Stimulated activated naive CD8-positive, alpha-beta T cell treated with anti-CD3 and anti-CD28 coated beads, Interleukin-15, Interleukin-2, amounts not matched to agents 100 ng/mL and 50 ng/mL, for 24 hours (primary cell): ENCODE results near the gene RPUSD2.

Source experiments
- H3K27ac Mint-ChIP-seq: one replicate; pipeline ENCODE4 v1.8.0; 2021; ENCODE audit warnings: mild to moderate bottlenecking, mixed read lengths
- H3K27me3 Mint-ChIP-seq: one replicate; pipeline ENCODE4 v1.8.0; 2021; ENCODE audit warnings: mixed read lengths
- H3K36me3 Mint-ChIP-seq: one replicate; pipeline ENCODE4 v1.8.0; 2021; ENCODE audit warnings: low read depth, mixed read lengths
- H3K4me1 Mint-ChIP-seq: one replicate; pipeline ENCODE4 v1.8.0; 2021; ENCODE audit warnings: low read depth, mixed read lengths
- H3K4me3 Mint-ChIP-seq: one replicate; pipeline ENCODE4 v1.8.0; 2021; ENCODE audit warnings: mild to moderate bottlenecking, mixed read lengths
- H3K9me3 Mint-ChIP-seq: one replicate; pipeline ENCODE4 v1.8.0; 2021; ENCODE audit warnings: mixed read lengths

The RPUSD2 gene, protein sequence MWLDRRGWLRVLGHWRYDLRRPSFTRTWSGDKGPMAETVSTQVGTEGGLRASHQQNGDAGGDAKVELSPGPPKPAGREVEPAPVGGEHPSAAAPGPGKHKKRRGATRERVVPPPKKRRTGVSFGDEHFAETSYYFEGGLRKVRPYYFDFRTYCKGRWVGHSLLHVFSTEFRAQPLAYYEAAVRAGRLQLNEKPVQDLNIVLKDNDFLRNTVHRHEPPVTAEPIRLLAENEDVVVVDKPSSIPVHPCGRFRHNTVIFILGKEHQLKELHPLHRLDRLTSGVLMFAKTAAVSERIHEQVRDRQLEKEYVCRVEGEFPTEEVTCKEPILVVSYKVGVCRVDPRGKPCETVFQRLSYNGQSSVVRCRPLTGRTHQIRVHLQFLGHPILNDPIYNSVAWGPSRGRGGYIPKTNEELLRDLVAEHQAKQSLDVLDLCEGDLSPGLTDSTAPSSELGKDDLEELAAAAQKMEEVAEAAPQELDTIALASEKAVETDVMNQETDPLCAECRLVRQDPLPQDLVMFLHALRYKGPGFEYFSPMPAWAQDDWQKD

DNA sequence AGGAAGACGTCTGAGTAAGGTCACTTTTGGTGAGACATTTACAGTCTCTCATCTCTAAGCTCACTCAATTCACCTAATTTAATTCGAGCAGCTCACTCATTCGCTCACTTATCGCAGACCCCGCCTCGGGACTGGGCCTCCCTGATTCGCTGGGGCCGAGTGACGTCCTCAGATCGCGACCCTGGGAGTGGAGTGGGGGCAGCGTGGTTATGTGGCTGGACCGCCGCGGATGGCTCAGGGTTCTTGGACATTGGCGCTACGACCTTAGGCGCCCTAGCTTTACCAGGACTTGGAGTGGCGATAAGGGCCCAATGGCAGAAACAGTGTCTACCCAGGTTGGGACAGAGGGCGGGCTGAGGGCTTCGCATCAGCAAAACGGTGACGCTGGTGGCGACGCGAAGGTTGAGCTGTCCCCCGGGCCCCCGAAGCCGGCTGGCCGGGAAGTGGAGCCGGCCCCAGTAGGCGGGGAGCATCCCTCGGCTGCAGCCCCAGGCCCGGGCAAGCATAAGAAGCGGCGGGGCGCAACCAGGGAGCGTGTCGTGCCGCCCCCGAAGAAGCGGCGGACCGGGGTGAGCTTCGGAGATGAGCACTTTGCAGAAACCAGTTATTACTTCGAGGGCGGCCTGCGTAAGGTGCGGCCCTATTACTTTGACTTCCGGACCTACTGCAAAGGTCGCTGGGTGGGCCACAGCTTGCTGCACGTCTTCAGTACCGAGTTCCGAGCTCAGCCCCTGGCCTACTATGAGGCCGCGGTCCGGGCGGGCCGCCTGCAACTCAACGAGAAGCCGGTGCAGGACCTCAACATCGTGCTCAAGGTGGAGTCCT is at the start of gene RPUSD2:
Gene RPUSD2, plus strand, starts transcription at position 171 of the 825 bp plus-strand sequence. Its CDS starts 39 bp downstream, at position 210.
- no peaks in the 10 kb centered on the region for H3K9me3 Mint-ChIP-seq
- H3K4me3 Mint-ChIP-seq, result peak within 1 kb of the TSS; percentile 98
- H3K27ac Mint-ChIP-seq, result peak within 1 kb of the TSS; percentile 95
- no peaks in the 10 kb centered on the region for H3K27me3 Mint-ChIP-seq
- peaks cover 59% of the 10 kb centered on the region for H3K4me1 Mint-ChIP-seq
- H3K36me3 Mint-ChIP-seq, result peaks cover 27% of the 10 kb centered on the region

DNA sequence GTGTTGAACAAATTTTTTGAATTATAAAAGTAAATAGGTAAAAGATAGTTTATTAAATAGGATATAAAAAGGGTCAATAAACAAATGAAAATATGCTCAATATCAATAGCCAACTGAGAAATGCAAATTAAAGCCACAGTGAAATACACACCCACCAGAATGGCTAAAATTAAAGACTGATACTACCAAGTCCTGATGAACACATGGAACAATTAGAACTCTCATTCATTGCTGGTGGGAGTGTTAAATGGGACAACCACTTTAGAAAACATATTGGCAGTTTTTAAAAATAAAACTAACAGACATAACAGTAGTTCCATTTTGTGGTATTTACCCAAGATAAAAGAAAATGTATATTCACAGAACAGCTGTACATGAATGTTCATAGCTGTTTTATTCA is 45.5 kb upstream of the RPUSD2 start:
- Mint-ChIP-seq H3K9me3 (no peaks in the 10 kb centered on the region), H3K27ac (no peak overlapping the region), H3K4me3 (no peak overlapping the region), H3K27me3 (no peaks in the 10 kb centered on the region), H3K36me3 (no peaks in the 10 kb centered on the region), H3K4me1 (peaks cover 3% of the 10 kb centered on the region)

DNA sequence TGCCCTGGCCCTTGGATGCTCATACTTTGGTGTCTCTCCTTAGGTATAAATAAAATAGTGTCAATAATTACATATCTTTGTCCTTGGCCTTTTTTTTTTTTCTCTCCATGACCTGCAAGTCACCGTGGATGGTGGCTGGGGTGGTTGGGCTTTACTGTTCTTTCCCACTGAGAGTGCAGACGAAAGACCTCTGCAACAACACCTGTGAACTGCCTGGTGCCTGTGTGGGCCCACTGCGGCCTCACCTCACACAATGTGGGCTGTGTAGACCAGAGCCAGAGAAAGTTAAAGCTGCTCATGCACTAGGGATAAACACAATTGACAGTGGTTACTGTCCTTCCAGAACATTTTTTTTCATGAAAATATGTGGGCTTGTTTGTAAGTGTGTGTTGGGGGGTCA is 43.2 kb upstream of the RPUSD2 start:
- Mint-ChIP-seq H3K27me3 (no peaks in the 10 kb centered on the region), H3K27ac (no peak overlapping the region), H3K9me3 (no peaks in the 10 kb centered on the region), H3K4me3 (no peak overlapping the region), H3K36me3 (no peaks in the 10 kb centered on the region), H3K4me1 (no peaks in the 10 kb centered on the region)

DNA sequence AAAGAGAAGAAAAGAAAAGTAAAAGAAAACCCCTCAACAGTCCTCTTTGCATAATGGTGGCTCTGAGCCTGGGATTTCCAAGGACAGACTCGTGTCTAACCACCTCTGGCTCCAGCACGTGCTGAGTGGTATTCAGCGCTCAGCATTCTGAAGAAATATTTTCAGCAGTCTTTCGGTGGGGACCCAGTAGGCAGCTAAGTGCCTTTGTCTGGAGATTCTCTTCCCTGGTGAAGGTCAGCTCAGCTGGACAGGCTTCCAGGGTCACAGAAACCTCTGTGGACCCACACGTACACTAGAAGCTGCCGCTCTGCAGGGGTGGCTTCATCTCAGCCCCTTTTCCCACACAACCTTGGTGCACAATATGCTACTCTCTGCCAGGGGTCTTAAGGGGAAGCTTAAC is 40.3 kb upstream of the RPUSD2 start:
- no peaks in the 10 kb centered on the region for H3K9me3 Mint-ChIP-seq
- no peaks in the 10 kb centered on the region for H3K36me3 Mint-ChIP-seq
- no peaks in the 10 kb centered on the region for H3K27me3 Mint-ChIP-seq
- no peak overlapping the region for H3K27ac Mint-ChIP-seq
- no peaks in the 10 kb centered on the region for H3K4me1 Mint-ChIP-seq
- no peak overlapping the region for H3K4me3 Mint-ChIP-seq

DNA sequence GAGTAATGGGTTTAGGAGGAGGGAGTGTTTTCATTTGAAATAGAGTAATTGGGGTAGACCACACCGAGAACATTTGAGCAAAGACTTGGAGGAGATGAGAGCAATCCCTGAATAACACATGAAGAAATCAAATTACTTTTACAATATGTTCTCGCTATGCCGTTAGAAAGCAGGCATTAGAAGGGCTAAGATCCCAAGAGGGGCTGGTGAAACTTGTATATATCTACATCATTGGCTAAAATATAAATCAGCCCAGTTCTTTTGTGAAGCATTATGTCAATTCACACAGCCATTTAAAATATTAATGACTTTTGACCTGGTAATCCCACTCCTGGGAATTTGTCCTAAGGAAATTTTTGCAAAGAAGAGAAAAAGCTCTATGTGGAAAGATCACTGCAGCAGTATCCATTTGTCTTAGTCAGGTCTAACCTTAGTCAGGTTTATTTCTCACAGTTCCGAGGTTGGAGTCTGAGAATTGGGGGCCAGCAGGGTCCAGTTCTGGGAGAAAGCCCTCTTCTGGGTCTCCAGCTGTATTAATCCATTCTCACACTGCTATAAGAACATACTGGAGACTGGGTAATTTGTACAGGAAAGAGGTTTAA is 35.2 kb upstream of the RPUSD2 start:
- Mint-ChIP-seq H3K9me3 (no peaks in the 10 kb centered on the region), H3K27me3 (no peaks in the 10 kb centered on the region), H3K4me3 (no peak overlapping the region), H3K27ac (no peak overlapping the region), H3K36me3 (no peaks in the 10 kb centered on the region), H3K4me1 (no peaks in the 10 kb centered on the region)

DNA sequence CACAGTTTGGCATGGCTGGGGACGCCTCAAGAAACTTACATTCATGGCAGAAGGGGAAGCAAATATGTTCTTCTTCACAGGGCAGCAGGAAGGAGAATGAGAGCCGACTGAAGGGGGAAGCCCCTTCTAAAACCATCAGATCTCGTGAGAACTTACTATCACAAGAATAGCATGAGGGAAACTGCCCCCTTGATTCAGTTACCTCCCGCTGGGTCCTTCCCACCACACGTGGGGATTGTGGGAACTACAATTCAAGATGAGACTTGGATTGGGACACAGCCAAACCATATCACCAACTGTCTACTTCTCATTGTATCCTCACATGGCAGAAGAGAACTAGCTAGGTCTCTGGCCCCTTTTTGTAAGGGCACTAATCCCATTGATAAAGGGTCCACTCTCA is 34.7 kb upstream of the RPUSD2 start:
- Mint-ChIP-seq H3K27ac (no peak overlapping the region), H3K4me1 (no peaks in the 10 kb centered on the region), H3K4me3 (no peak overlapping the region), H3K9me3 (no peaks in the 10 kb centered on the region), H3K27me3 (no peaks in the 10 kb centered on the region), H3K36me3 (no peaks in the 10 kb centered on the region)

DNA sequence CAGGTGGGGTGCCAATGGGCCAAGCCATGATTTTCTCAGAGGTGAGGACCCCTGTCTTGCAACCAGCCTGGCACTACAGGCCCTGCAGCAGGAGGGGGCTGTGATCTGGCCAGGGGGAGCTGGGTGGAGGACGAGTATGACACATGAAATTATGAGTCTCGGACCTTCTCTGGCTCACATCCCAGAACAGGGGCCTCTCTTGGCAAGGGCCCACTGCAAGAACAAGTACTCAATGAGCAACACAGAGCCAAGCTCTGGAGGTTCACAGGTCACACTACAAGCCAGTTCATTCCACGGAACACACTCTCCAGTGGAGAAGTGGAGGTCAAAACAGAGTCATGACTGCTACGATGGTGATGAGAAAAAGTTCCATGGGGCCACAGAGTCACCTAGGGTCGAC is 32.6 kb upstream of the RPUSD2 start:
- no peaks in the 10 kb centered on the region for H3K4me1 Mint-ChIP-seq
- no peaks in the 10 kb centered on the region for H3K27me3 Mint-ChIP-seq
- no peaks in the 10 kb centered on the region for H3K9me3 Mint-ChIP-seq
- H3K27ac Mint-ChIP-seq, result no peak overlapping the region
- H3K36me3 Mint-ChIP-seq, result no peaks in the 10 kb centered on the region
- H3K4me3 Mint-ChIP-seq, result no peak overlapping the region

DNA sequence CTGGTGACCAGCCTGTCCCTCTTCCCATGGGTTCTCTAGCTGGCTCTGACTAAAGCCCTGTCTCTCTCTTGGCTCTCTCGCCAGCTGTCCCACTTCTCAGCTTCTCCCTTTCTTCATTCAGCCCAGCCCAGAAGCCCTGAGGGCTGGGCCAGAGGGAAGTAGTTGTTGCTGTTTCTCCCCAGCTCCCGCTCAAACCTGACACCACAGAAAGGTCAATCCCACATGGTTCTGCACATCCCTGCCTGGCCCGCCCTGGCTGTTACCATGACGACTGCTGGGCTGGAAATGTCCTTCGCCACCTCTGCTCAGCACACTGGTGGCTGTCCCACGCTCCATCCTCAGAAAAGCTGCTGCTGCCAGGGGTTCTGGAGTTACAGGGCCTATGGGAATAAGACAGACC is 30.1 kb upstream of the RPUSD2 start:
- no peaks in the 10 kb centered on the region for H3K27me3 Mint-ChIP-seq
- no peak overlapping the region for H3K4me3 Mint-ChIP-seq
- H3K4me1 Mint-ChIP-seq, result peaks cover 3% of the 10 kb centered on the region
- no peaks in the 10 kb centered on the region for H3K36me3 Mint-ChIP-seq
- H3K9me3 Mint-ChIP-seq, result no peaks in the 10 kb centered on the region
- H3K27ac Mint-ChIP-seq, result no peak overlapping the region

DNA sequence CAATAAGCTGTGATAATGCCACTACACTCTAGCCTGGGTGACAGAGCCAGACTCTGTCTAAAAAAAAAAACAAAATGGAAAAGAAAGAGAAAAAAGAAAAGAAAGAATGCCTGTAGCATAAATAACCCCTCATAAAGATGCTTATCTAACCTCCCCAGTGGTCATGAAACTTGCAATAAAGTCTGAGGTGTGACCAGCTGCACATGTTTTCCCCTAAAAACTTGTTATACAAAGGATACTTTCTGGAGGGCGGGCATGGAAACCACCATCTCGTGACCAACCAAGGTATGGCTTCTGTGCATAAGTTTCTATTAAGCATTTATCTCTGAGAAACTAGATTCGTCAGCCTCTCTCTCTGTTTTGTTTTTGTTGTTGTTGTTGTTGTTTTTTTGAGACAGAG is 26.0 kb upstream of the RPUSD2 start:
- H3K4me3 Mint-ChIP-seq, result no peak overlapping the region
- H3K27me3 Mint-ChIP-seq, result no peaks in the 10 kb centered on the region
- H3K27ac Mint-ChIP-seq, result peak overlapping the region; percentile 19
- H3K36me3 Mint-ChIP-seq, result peaks cover 6% of the 10 kb centered on the region
- H3K4me1 Mint-ChIP-seq, result peaks cover 13% of the 10 kb centered on the region
- H3K9me3 Mint-ChIP-seq, result no peaks in the 10 kb centered on the region

DNA sequence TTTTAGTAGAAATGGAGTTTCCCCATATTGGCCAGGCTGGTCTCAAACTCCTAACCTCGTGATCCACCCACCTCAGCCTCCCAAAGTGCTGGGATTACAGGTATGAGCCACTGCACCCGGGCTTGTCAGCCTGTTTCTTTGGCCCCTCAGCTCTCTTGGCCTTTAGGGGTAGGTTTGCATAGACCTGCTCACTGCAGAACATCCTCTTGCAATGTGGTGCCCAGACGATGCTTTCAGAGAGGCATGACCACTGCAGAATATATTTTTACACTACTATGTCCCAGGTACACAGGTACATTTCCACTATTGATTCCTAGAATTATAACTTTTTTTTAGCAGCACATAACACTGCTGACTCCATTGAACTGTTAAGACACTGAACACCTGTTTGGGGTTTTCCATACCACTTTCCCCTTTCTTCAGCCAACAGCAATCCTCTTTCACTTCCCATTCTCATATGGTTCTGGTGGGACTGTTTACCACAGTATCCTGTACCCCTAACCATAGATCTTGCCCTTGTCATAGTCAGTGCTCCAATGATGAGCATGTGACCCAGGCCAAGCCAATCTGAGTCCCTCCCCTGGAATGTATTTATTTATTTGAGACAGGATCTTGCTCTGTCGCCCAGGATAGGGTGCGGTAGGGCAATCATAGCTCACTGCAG is 25.3 kb upstream of the RPUSD2 start:
- Mint-ChIP-seq H3K36me3 (peaks cover 13% of the 10 kb centered on the region), H3K4me1 (peaks cover 13% of the 10 kb centered on the region), H3K27me3 (no peaks in the 10 kb centered on the region), H3K4me3 (no peak overlapping the region), H3K9me3 (no peaks in the 10 kb centered on the region), H3K27ac (peak overlapping the region; percentile 37)

DNA sequence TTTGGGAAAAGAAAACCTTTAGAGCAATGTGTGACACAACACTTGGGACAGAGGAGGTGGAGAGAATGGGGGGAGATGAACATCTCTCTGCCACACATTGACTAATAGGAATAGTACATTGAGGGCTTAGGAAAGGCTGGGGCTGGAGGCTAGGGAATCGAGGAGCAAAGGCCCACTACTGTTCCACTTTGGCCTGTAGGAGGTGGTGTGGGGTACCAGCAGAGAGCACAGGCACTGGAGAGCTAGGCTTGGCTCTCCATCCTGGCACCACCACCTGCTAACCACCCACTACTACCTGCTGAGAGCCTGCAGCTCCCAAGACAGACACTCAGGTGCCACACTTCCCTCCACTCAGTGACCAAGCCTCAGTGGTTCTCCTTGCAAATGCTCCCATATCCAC is 23.6 kb upstream of the RPUSD2 start:
- H3K4me1 Mint-ChIP-seq, result peaks cover 17% of the 10 kb centered on the region
- H3K4me3 Mint-ChIP-seq, result no peak overlapping the region
- H3K27me3 Mint-ChIP-seq, result no peaks in the 10 kb centered on the region
- H3K9me3 Mint-ChIP-seq, result no peaks in the 10 kb centered on the region
- no peak overlapping the region for H3K27ac Mint-ChIP-seq
- H3K36me3 Mint-ChIP-seq, result peaks cover 27% of the 10 kb centered on the region

DNA sequence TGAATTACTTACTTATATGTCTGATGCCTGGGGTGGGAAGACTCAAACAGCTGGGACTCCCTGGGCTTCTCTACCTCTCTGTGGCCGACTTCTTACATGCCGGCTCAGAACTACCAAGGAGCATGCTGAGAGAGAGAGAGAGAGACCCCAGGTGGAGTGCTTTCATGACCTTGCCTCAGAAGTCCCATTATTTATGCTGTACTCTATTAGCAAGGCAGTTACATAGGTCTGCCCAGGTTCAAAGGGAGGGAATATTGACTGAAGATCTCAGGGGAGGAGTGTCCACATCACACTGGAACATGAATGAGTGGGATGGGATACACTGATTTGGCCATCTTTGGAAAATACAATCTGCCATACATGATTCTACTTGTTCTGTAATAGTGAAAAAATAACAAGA is 20.5 kb upstream of the RPUSD2 start:
- Mint-ChIP-seq H3K36me3 (peaks cover 46% of the 10 kb centered on the region), H3K4me1 (peaks cover 22% of the 10 kb centered on the region), H3K9me3 (no peaks in the 10 kb centered on the region), H3K27ac (no peak overlapping the region), H3K4me3 (no peak overlapping the region), H3K27me3 (no peaks in the 10 kb centered on the region)

DNA sequence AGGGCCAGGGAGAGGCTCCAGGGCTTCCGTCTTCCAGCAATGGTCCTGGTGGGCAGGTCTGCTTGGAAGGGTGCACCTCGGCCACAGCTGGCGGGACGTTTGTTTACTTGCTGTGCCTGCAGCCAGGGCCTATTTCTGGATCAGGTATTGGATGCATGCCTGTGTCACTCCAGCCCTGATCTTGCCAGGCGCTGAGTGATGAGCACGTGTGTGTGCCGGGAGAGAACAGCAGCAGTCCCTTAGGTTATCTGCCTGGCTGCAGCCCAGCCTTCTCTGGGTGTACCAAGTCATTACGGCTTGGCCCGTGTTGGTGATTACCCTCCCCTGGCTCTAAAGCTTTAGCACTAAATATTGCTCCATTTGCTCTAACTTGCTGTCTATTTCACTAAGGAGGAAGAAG is 19.2 kb upstream of the RPUSD2 start:
- H3K9me3 Mint-ChIP-seq, result no peaks in the 10 kb centered on the region
- peaks cover 18% of the 10 kb centered on the region for H3K4me1 Mint-ChIP-seq
- peak overlapping the region; percentile 2 for H3K4me3 Mint-ChIP-seq
- H3K27ac Mint-ChIP-seq, result no peak overlapping the region
- H3K27me3 Mint-ChIP-seq, result no peaks in the 10 kb centered on the region
- peaks cover 57% of the 10 kb centered on the region for H3K36me3 Mint-ChIP-seq

DNA sequence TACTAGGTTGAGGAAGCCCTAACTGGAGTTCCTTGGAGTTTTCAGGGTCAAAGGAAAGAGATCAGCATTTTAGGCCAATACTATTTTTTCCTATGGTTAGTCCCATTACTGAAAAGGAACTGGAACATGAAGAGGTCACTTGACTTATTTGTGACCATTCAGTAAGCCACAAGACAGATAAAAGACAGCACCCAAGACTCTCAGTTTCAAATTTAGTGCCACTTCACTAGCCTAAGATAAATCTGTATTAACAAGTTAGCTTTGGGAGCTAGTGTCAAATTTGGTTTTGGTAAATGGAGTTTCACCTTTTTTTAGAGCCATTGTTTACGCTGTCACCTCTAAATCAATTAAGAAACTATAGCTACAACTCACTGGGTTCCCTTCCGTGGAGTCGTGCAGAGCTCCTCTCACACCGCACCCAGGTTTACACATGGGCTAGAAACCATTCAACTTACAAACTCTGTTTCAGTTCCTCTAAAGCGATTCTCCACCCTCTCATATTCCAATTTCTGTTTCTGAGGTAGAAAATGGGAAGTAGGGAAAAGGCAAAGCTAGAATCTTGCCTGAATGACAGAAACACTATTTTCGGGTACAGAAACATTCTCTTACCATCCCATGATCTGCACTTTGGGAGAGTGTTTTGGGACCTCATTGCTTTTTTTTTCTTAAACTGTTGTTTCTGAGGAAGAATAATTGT is 18.6 kb upstream of the RPUSD2 start:
- Mint-ChIP-seq H3K4me1 (peaks cover 17% of the 10 kb centered on the region), H3K36me3 (peaks cover 63% of the 10 kb centered on the region), H3K27ac (peak overlapping the region; percentile 59), H3K4me3 (peak overlapping the region; percentile 24), H3K9me3 (no peaks in the 10 kb centered on the region), H3K27me3 (no peaks in the 10 kb centered on the region)
